SH-SY5Y (cell line): Measurements from ENCODE around the gene WDR54.

ENCODE experiments used
- GATA2 ChIP-seq: IDR thresholded peaks from 2 replicates; pipeline ENCODE4 v1.6.1; 2011; ENCODE audit warnings: mild to moderate bottlenecking, low read depth, low read length
- GATA3 ChIP-seq: IDR thresholded peaks from 2 replicates; pipeline ENCODE4 v1.6.1; 2011; ENCODE audit warnings: low read depth, mild to moderate bottlenecking, low read length, moderate library complexity

The WDR54 gene

DNA sequence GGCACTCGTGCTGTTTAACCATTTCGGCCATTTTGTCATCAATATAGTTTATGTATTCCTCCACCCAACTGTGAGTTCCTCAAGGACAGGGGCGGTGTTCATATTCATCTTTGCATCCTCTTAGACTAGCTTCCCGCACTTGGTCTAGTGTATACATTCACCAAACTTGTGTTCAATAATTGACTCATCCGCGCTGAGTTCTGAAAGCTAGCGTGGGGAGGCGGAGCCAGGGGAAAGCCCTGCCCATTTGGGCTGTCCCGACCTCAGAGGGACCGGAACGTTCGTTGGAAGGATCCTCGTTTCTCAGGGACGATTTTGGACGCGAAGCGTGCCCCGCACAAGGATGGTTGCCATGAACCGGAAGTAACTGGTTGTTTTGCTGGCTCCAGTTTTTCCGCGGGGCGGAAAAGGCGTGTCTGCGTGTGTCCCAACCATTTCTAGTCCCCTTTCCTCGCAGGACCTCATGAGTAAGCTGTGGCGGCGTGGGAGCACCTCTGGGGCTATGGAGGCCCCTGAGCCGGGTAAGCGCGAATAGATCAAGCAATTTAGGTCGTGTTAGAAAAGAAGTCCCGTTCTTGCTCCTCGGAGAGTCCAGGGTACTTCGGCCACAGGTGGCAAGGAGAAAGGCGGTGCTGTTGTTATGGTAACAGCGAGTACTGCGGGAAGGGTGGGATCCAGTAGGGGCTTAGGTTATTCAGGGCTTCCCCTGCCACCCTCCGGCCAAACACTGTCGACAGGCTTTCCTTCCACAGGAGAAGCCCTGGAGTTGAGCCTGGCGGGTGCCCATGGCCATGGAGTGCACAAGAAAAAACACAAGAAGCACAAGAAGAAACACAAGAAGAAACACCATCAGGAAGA, 33.4 kb downstream of the WDR54 start, which contains the start of gene INO80B:
Gene INO80B, plus strand, starts transcription at position 434 of the 858 bp plus-strand sequence. Its CDS starts 30 bp downstream, at position 464.
- TF ChIP-seq GATA3 (no peak), GATA2 (no peak)

DNA sequence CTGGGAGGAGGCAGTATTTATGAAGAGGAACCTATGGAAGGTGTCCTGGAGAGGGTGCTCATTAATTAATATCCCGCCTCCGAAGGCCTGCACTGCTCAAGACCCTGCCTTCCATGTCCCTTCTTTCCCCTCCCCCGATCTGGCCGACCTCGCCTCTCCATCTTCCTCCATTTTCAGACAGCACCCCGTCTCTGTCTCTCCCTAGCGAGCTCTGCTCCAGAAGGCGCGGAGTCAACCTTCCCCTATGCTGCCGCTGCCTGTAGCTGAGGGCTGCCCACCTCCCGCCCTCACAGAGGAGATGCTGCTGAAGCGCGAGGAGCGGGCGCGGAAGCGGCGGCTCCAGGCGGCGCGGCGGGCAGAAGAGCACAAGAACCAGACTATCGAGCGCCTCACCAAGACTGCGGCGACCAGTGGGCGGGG, 35.6 kb downstream of the WDR54 start:
- no peak for TF ChIP-seq GATA3
- no peak for TF ChIP-seq GATA2

DNA sequence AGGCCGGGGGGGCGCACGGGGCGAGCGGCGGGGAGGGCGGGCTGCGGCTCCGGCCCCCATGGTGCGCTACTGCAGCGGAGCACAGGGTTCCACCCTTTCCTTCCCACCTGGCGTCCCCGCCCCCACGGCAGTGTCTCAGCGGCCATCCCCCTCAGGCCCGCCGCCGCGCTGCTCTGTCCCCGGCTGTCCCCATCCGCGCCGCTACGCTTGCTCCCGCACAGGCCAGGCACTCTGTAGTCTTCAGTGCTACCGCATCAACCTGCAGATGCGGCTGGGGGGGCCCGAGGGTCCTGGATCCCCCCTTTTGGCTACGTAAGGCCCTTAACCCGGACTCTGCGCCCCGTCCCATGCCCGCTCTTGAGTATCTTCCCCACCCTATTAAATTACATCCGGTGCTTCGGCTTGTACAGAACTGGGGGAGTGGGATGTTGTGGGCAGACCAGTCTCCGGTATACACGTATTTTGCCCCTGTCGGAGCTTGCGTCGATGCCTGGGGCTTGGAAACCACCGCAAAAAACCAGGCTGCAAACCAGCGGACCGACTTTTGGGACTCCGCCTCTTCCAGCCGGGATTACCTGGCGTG, 36.1 kb downstream of the WDR54 start:
- TF ChIP-seq GATA2 (no peak), GATA3 (no peak)

DNA sequence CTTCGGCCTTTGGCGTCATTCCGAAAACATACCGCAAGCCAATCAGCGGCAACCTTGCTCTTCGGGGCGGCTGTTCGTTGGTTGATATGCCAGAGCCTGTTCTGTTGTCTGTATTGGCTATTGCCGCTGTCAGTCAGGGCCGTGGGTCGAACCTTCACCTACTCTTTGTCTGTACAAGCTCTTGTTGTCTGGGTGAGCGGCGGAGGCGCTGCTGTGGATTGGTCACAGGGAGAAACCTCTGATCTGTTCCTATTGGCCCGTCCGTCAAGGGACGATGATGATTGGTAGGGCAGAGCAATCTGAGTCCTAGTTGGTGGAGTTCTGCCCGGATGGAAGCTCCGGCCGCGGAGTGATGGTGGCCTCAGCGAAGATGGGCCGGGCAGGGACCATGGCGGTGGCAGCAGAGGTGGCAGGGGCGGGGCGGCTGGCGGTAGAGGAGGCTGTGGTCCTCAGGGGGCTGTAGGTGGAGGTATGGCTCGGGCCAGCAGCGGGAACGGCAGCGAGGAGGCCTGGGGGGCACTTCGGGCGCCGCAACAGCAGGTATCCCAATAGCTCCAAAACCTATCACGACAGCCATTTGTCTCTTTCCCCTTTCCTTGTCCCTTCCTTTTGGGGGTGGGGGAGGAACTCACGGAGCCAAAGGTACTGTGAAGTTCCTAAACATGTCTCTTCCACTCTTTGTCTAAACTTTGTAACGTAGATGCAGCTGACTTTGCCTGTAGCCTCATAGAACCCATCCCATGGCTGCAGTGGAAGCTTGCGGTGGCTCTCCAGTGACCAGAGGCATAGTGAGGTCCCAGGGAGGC, 36.8 kb downstream of the WDR54 start, which contains the start of gene WBP1:
Gene WBP1, plus strand, starts transcription at position 307 of the 806 bp plus-strand sequence. Its CDS starts 165 bp downstream, at position 472.
- TF ChIP-seq GATA3 (no peak), GATA2 (no peak)

DNA sequence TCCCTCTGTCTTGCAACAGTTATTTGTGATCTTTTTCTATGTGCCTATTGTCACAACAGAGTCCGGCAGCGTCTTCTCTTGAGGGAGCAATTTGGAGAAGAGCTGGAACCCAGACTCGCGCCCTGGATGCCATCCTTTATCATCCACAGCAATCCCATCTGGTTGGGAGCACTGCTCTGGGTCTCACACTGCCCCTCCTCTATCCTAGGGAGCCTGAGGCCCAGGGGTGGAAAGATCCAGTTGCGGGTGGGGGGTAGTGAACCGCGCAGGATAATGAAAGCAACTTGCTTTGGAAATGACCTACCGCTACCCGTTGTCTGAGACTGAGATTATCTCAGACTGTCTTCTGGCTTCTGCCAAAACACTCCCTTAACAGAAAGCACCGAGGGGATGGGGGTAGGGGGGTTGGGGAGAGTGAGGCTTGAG, 37.4 kb downstream of the WDR54 start:
- no peak for TF ChIP-seq GATA2
- TF ChIP-seq GATA3: no peak

DNA sequence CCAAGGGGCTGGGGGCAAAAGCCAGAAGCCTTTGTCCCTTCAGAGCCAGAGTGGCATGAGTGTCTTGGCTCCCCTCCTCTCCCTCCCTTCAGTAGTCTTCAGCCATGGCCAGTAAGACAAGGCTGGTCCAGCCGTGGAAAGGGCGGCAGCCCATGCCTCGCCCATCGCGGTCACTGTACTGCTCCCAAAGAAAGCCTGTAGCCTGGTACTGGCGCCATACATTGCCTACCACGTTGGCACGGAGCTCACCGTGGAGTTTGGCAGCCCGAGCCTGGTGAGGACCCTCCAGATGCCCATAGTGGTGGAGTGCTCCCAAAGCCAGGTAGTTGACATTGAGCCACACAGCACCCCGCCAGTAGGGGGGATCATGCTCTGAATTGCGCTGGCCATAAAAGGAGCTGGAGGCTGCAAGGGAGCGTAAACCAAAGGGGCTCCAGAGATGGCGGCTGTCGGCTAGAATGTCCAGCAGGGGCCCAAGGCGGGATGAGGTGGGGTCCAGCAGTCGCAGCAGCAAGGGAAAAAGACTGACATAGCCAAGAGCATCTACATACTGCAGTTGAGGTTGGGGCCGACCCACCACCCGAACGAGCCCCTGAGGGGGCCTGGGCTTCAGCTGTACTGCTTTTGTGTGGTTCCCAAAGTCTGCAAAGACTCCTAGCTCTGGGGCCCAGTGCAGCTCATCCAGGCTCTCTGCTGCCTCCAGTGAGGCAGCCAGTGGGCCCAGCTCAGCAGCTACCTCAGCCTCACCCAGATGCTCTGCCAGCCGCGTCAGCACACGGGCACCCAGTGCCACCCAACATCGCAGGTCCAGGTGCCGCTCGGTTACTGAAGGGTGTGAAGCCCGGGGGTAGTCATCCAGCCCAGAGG, 39.9 kb downstream of the WDR54 start:
- TF ChIP-seq GATA3 (no peak), GATA2 (no peak)

DNA sequence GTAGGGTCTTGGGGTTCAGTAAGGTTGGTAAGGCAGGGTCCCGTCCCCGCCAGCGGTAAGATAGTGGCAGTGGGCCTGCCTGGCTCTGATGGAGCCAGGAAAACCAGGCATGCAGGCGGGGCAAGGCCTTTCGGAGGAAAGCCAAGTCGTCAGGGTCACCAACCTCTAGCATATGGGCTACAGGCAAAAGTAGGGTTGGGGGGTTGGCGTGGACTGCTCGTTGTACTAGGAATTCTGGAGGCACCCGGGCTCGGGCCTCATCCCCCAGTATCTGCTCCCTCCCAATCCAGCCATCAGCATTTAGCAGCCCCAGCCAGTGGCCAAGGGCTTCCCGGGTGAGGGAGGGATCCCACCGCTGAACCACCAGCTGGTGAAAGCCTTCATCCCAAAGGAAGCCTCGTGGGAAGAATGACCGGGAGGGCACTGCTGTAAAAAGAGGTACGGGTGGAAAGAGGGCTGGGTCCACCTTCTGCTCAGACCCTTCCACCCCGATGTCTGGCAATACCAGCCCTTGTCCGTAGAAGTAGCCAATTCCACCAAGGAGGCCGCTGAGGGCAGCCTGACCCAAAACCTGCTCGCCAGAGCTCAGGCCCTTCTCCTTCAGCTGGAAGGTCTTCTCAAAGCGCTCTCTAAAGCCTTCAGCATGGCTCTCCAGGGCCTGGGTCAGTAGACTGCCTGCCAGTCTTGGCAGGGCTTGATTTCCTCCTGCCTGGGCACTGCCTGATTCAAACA, 40.7 kb downstream of the WDR54 start:
- TF ChIP-seq GATA2 (no peak), GATA3 (no peak)

DNA sequence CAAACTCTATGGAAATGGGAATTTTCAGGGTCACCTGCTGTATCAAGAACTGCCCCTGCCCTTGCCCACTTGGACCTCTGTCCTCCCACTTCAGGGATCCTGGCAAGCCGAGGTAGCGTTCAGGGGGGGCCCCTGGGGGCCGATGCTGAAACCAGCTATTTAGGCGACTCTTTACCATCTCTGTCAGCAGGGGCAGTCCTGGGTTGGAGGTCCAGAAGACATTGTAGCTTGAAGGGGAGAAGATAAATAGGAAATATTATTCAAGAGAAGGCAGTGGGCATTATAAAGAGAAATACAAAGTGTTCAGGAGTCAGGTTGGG, 41.2 kb downstream of the WDR54 start:
- TF ChIP-seq GATA3 (no peak), GATA2 (no peak)

DNA sequence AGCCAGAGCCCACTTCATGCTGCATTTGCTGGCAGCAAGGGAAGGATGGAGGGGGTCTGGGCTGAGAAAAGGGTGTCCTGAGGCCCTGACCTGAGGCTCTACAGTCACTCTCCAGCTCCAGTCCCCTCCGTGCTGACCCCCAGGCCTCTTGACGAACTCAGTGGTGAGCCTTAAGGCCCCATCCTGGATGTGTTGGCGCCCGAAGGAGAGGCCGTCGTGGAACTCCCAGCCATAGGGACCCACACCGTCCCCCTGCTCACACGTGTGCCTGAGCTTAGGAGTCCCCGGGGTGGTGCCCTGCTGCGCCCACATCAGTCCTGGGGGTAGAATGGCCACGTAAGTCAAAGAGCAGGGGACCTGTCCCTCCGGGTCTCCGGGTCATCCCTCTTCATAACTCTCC, 42.9 kb downstream of the WDR54 start:
- TF ChIP-seq GATA3 (no peak), GATA2 (no peak)

DNA sequence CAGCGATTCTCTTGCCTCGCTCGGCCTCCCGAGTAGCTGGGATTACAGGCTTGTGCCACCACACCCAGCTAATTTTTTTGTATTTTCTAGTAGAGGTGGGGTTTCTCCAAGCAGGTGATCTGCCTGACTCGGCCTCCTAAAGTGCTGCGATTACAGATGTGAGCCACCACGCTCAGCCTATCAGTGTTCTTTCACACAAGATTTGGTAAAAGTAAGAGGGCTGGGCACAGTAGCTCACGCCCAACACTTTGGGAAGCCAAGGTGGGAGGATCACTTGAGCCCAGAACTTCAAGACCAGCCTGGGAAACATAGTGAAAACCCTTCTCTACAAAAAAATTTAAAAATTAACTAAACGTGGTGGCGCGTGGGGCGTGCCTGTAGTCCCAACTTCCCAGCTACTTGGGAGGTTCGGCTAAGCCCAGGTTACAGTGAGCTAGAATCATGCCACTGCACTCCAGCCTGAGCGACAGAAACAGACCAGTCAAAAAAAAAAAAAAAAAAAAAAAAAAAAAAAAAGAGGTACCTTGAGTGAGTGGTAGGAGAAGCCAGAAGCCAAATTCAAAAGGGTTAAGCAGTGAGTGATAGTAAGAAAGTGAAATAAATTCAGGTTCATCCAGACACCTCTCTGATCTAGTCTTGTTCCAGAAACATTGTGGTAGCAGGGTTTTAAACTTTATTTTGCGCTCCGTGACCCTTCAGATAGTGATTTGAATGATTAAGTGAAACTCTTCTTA, 50.0 kb downstream of the WDR54 start:
- TF ChIP-seq GATA3 (no peak), GATA2 (no peak)

DNA sequence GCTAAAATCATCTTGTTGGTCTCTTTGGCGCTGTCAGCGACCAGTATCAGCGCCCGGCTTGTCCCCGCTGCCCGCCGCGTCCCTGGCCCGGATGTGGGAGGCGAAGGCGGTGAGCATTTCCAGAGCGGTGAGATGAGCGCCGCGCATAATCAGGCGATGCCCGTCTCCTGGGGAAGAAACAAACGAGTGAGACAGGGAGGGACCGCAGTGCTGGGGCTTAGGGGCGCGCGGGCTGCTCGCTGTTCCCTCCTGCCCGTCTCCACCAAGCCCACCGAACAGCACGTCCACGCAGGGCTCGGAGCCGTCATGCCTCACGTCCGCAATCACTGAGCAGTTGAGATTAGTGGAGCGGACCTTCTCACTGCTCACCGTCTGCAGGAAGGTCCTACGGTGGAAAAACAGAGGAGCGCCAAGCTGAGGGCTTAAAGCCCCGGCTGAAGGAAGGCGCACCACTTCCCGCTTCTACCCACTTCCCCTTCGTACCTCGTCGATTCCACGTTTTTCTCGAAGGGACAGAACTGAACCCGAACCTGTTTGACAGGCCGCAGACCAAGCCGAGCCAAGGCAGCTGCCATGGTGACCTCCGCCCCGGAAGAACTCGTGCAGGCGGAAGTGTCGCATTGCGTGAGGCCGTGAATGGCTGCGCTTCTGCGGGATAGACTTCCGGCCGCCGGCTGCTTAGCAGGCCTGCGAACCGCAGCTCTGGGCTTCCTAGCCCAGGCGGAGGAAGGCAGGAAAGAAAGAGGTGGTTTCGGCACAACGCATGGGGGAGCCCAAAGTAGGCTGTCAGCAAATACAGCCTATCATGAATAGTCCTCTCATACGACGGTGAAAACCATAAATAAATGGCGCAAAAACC, 50.8 kb downstream of the WDR54 start, which contains the start of gene MRPL53:
Gene MRPL53, minus strand, starts transcription at position 595 of the 859 bp plus-strand sequence. Its CDS starts 20 bp downstream, at position 575.
- TF ChIP-seq GATA3 (no peak), GATA2 (peak; percentile 17; the same call in 1 of the 2 replicates)

DNA sequence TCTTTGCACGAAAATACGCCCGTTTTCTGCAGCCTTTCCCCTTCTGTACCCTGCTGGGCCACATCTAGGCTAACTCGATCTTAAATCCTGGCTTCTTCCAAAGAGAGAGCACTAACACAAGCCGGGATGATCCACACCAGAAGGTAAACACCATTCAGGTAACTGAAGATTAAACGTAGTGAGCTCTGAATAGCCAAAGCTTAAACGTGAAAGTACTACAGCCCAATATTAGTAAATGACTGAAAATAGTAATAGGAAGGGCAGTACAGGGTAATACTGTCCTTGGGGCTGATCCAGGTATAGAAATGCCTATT, 51.4 kb downstream of the WDR54 start:
- TF ChIP-seq GATA2: no peak
- TF ChIP-seq GATA3: no peak
